K562 (cell line): ENCODE data around the gene PTPRC. TPM values are rescaled to one million over a fixed set of nuclear protein-coding genes. Genes with fewer than 3 reads are reported as not detected.

Experiments used
- ATAC-seq: fragments of 200-7000 bp; cut with Tn5 transposase; 3 replicates; pipeline ENCODE4 v1.9.1; 2020; ENCODE audit warnings: moderate library complexity
- BruUV-seq: library from RNA; stranded (reverse); fragments of 400-500 nt; replicated peaks from 2 replicates; lab custom pipeline; 2021; lab: Mats Ljungman, UMichigan
- CTCF ChIA-PET: fragments of 300-600 bp; formaldehyde crosslinking; extraction: SDS; loops from one replicate; lab custom pipeline; 2021; ENCODE audit warnings: low intra/inter-chr PET ratio; lab: Yijun Ruan, JAX
- POLR2A ChIA-PET: fragments of 300-600, 350-650 bp; sonication (Branson Sonifier 250); formaldehyde crosslinking; extraction: SDS; loops from one replicate; lab custom pipeline; 2021; ENCODE audit warnings: antibody characterized with exemption, inconsistent platforms; lab: Yijun Ruan, JAX
- DNase-seq, 4 experiments: peaks; one replicate each; pipeline versions ENCODE4 v3.0.0 to v3.0.0-alpha.2; 2011 to 2018; ENCODE audit warnings: low spot score in 3 of 4, mixed read lengths in 3 of 4; ENCODE audit errors: extremely low read depth in 1 of 4
- FAIRE-seq: peaks from 2 replicates; lab custom pipeline; 2011; peaks lifted over from hg19 to GRCh38; lab: Jason Lieb, UNC
- H2AFZ ChIP-seq: 2 replicates; pipeline ENCODE4 v1.6.0; 2011; ENCODE audit warnings: low read depth, low read length, control low read depth, inconsistent platforms
- H3K27ac ChIP-seq: fragments of 200-600 bp; 3 replicates; pipeline ENCODE4 v1.8.0; 2011; ENCODE audit warnings: low read depth, mild to moderate bottlenecking, control low read depth, inconsistent platforms, low read length, moderate library complexity, mixed read lengths; ENCODE audit errors: extremely low read depth
- H3K27me3 ChIP-seq, 2 experiments: fragments of 300-600 bp in 1 of 2; 2 replicates in 1 of 2; 3 replicates in 1 of 2; pipeline versions ENCODE4 v1.6.0 to v1.8.0; 2011; ENCODE audit warnings: inconsistent platforms in 2 of 2, low read length in 2 of 2, mild to moderate bottlenecking in 1 of 2, mixed read lengths in 1 of 2, moderate library complexity in 1 of 2; ENCODE audit not compliant: control insufficient read depth in 2 of 2, insufficient read depth in 2 of 2
- H3K36me3 ChIP-seq: fragments of 300-600 bp; 3 replicates; pipeline ENCODE4 v1.8.0; 2011; ENCODE audit warnings: mild to moderate bottlenecking, low read length, inconsistent platforms; ENCODE audit not compliant: control insufficient read depth, insufficient read depth
- H3K4me1 ChIP-seq, 2 experiments: fragments of 200-600 bp in 1 of 2; replicated peaks in 1 of 2; 2 replicates in 1 of 2; 3 replicates in 1 of 2; pipeline versions ENCODE4 v1.5.1 to v1.8.0; 2011; ENCODE audit warnings: inconsistent platforms in 2 of 2, low read length in 2 of 2, mild to moderate bottlenecking in 1 of 2, mixed read lengths in 1 of 2, moderate library complexity in 1 of 2; ENCODE audit not compliant: control insufficient read depth in 2 of 2, insufficient read depth in 2 of 2
- H3K4me2 ChIP-seq: 2 replicates; pipeline ENCODE4 v1.6.1; 2011; ENCODE audit warnings: low read length, control low read depth, inconsistent platforms, mixed read lengths; ENCODE audit not compliant: insufficient read depth
- H3K4me3 ChIP-seq: fragments of 200-600 bp; sonication (generic), shearing (Covaris generic); 2 replicates; pipeline ENCODE4 v1.5.1; 2016; ENCODE audit warnings: control low read depth, inconsistent platforms
- H3K79me2 ChIP-seq: fragments of 200-600 bp; 3 replicates; pipeline ENCODE4 v1.8.0; 2011; ENCODE audit warnings: low read length, inconsistent platforms; ENCODE audit not compliant: control insufficient read depth, insufficient read depth
- H3K9ac ChIP-seq, 2 experiments: 2 replicates each; pipeline versions ENCODE4 v1.6.0 to v1.6.1; 2011; ENCODE audit warnings: low read depth in 2 of 2, low read length in 2 of 2, control low read depth in 1 of 2, inconsistent platforms in 1 of 2, mild to moderate bottlenecking in 1 of 2, mixed read lengths in 1 of 2; ENCODE audit not compliant: insufficient read depth in 1 of 2
- H3K9me1 ChIP-seq: one replicate; pipeline ENCODE4 v1.6.0; 2011; ENCODE audit warnings: inconsistent platforms, mild to moderate bottlenecking, low read length, moderate library complexity; ENCODE audit not compliant: control insufficient read depth, insufficient read depth
- H3K9me3 ChIP-seq: replicated peaks from 2 replicates; pipeline ENCODE4 v1.5.1; 2011; ENCODE audit warnings: low read depth, low read length, inconsistent platforms; ENCODE audit not compliant: control insufficient read depth, insufficient read depth
- H4K20me1 ChIP-seq: replicated peaks from 2 replicates; pipeline ENCODE4 v1.6.1; 2011; ENCODE audit warnings: low read length, inconsistent platforms, mixed read lengths; ENCODE audit not compliant: control insufficient read depth, insufficient read depth
- ADNP ChIP-seq: fragments of 200-800 bp; sonication (Bioruptor generic); IDR thresholded peaks from 2 replicates; pipeline ENCODE4 v1.6.1; 2016; ENCODE audit warnings: missing genetic modification characterization, missing compliant biosample characterization
- ELF4 ChIP-seq: fragments of 450-650 bp; formaldehyde crosslinking; IDR thresholded peaks from 2 replicates; pipeline ENCODE4 v1.4.0; 2022; ENCODE audit warnings: missing genetic modification characterization
- HES1 ChIP-seq: fragments of 450-650 bp; IDR thresholded peaks from 2 replicates; pipeline ENCODE4 v1.6.1; 2016; ENCODE audit warnings: low read depth, mild to moderate bottlenecking, moderate library complexity
- IRF1 ChIP-seq: sonication (generic); formaldehyde crosslinking; IDR thresholded peaks from 2 replicates; pipeline ENCODE4 v1.8.0; 2022; ENCODE audit warnings: missing genetic modification reagents, mild to moderate bottlenecking, borderline replicate concordance
- MAFG ChIP-seq: fragments of 450-650 bp; conservative IDR thresholded peaks from 2 replicates; pipeline ENCODE4 v1.6.1; 2016; ENCODE audit warnings: missing genetic modification characterization, missing compliant biosample characterization
- NCOA6 ChIP-seq: fragments of 450-650 bp; IDR thresholded peaks from 2 replicates; pipeline ENCODE4 v1.6.1; 2017; ENCODE audit warnings: mild to moderate bottlenecking
- PREB ChIP-seq: sonication (generic); formaldehyde crosslinking; IDR thresholded peaks from 2 replicates; pipeline ENCODE4 v1.8.1; 2023; ENCODE audit warnings: mild to moderate bottlenecking, missing genetic modification reagents
- STAG1 ChIP-seq: sonication (generic); formaldehyde crosslinking; IDR thresholded peaks from 2 replicates; pipeline ENCODE4 v1.5.0; 2020; ENCODE audit warnings: missing genetic modification reagents, borderline replicate concordance
- U2AF1 ChIP-seq: fragments of 200-400 bp; formaldehyde crosslinking; optimal IDR thresholded peaks from 2 replicates; pipeline ENCODE3; 2017; ENCODE audit warnings: mild to moderate bottlenecking, low read depth, low read length, moderate library complexity
- ZFP1 ChIP-seq: fragments of 450-650 bp; formaldehyde crosslinking; IDR thresholded peaks from 2 replicates; pipeline ENCODE4 v1.4.0; 2020; ENCODE audit warnings: mild to moderate bottlenecking, mixed read lengths
- ZNF592 ChIP-seq: fragments of 450-650 bp; IDR thresholded peaks from 2 replicates; pipeline ENCODE4 v1.6.1; 2017; ENCODE audit warnings: antibody characterized with exemption, mild to moderate bottlenecking
- WGBS: fragments of 100-300 bp; shearing (Covaris generic); methylation state at CpG from one replicate; pipeline ENCODE4 v1.1.6; 2016; ENCODE audit warnings: low coverage, mixed read lengths; ENCODE audit not compliant: insufficient coverage; ENCODE audit errors: missing lambda C conversion rate; 5-methylcytosine and 5-hydroxymethylcytosine counted together
- in situ Hi-C: fragments of 300-500 bp; cut with MboI; formaldehyde crosslinking; loops from 4 replicates; pipeline ENCODE4 v1.15.0; 2018; ENCODE audit warnings: inconsistent platforms, mixed read lengths
- intact Hi-C: fragments of 100-400 bp; cut with micrococcal nuclease; formaldehyde crosslinking; loops from 2 replicates; pipeline ENCODE4 v1.14.2; 2022
- polyA plus RNA-seq, 8 experiments: library from polyadenylated mRNA; depleted of rRNA in 4 of 8; stranded (reverse) in 5 of 8; unstranded in 3 of 8; fragments of >200 nt; fragmentation: Nextera tagmentation in 2 of 8; fragmentation: Illumina TruSeq in 1 of 8; extraction: Ambion mirVana in 2 of 8; extraction: Trizol in 1 of 8; gene quantifications; 2 replicates each; pipeline versions ENCODE4 v1.2.1 to v1.2.3, GENCODE V29; 2011 to 2014; ENCODE audit warnings: inconsistent platforms in 1 of 8, missing spikeins in 1 of 8
- total RNA-seq, 7 experiments: library from RNA; depleted of rRNA in 6 of 7; stranded (reverse); fragments of >200 nt in 6 of 7; fragmentation: Illumina TruSeq in 2 of 7; extraction: Trizol in 2 of 7; gene quantifications; 2 replicates each; pipeline versions ENCODE4 v1.2.1 to v1.2.3, GENCODE V29; 2011 to 2021; ENCODE audit warnings: low replicate concordance in 1 of 7
- TF ChIP-seq, protein P1 (sequence below): sonication (generic); formaldehyde crosslinking; IDR thresholded peaks from 2 replicates; pipeline ENCODE4 v1.8.1; 2023; ENCODE audit warnings: mild to moderate bottlenecking, missing genetic modification reagents

PTPRC gene
- total and polyA plus RNA-seq, 9 of the 15 experiments (the other 6 are each of a cell fraction or from before 2014, with no cell fraction given) = 7.1 to 107 (median 62.9) TPM

GRCh38 chr1:198754670-198755069 lies 115.8 kb downstream of the PTPRC start:
- Histone ChIP-seq H3K4me2 (no peak overlapping the region), H3K36me3 (peaks cover 20% of the 10 kb centered on the region; the same call in 2 of the 3 replicates), H3K9me3 (no peaks in the 10 kb centered on the region), H2AFZ (no peak overlapping the region), H3K79me2 (no peaks in the 10 kb centered on the region), H3K9ac (no peak overlapping the region), H4K20me1 (no peaks in the 10 kb centered on the region), H3K4me1 (no peaks in the 10 kb centered on the region), H3K27me3 (no peaks in the 10 kb centered on the region), H3K4me3 (no peak overlapping the region), H3K27ac (no peak overlapping the region), H3K9me1 (no peaks in the 10 kb centered on the region)
- 28% methylated on average over 1 of the region's 1 CpG for WGBS
- intact Hi-C loops = no loop called here
- BruUV-seq = no TSS peak
- FAIRE-seq (no peak), ATAC-seq (no peak), DNase-seq (no peak)
- ChIA-PET CTCF (interaction anchor here (0.6 kb wide), 1 partner anchor 74 kb away, joined by 3 read pairs; no protein-coding TSS in a partner anchor), POLR2A (no interaction called here)
- in situ Hi-C loops = loop anchor here (25.0 kb wide), 1 partner anchor 1758 kb away; no protein-coding TSS in a partner anchor
- TF ChIP-seq ZFP1 (no peak), ADNP (no peak), STAG1 (CRISPR knock-in tag) (no peak), ELF4 (CRISPR knock-in tag) (no peak), ZNF592 (no peak), IRF1 (CRISPR knock-in tag) (no peak), NCOA6 (no peak), U2AF1 (no peak), HES1 (no peak), MAFG (no peak), PREB (CRISPR knock-in tag) (no peak)
- TF ChIP-seq, protein P1, sequence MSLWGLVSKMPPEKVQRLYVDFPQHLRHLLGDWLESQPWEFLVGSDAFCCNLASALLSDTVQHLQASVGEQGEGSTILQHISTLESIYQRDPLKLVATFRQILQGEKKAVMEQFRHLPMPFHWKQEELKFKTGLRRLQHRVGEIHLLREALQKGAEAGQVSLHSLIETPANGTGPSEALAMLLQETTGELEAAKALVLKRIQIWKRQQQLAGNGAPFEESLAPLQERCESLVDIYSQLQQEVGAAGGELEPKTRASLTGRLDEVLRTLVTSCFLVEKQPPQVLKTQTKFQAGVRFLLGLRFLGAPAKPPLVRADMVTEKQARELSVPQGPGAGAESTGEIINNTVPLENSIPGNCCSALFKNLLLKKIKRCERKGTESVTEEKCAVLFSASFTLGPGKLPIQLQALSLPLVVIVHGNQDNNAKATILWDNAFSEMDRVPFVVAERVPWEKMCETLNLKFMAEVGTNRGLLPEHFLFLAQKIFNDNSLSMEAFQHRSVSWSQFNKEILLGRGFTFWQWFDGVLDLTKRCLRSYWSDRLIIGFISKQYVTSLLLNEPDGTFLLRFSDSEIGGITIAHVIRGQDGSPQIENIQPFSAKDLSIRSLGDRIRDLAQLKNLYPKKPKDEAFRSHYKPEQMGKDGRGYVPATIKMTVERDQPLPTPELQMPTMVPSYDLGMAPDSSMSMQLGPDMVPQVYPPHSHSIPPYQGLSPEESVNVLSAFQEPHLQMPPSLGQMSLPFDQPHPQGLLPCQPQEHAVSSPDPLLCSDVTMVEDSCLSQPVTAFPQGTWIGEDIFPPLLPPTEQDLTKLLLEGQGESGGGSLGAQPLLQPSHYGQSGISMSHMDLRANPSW = no peak
